AG04449 (cell line): Measurements from ENCODE around the gene LPCAT2.

Experiments
- CTCF ChIA-PET: fragments of 350-600 bp; formaldehyde crosslinking; extraction: SDS; loops from one replicate; lab custom pipeline; 2021; ENCODE audit warnings: antibody characterized with exemption; lab: Yijun Ruan, JAX
- POLR2A ChIA-PET: fragments of 400-600, 350-600 bp; formaldehyde crosslinking; extraction: SDS; loops from one replicate; lab custom pipeline; 2020; ENCODE audit warnings: antibody characterized with exemption, inconsistent platforms; lab: Yijun Ruan, JAX
- DNase-seq: peaks from one replicate; pipeline ENCODE4 v3.0.0-alpha.2; 2010; ENCODE audit warnings: low read depth, low spot score
- H3K4me3 ChIP-seq: 2 replicates; pipeline ENCODE4 v1.5.1; 2011; ENCODE audit warnings: low read depth, mild to moderate bottlenecking, control low read depth, low read length
- TF ChIP-seq, protein P1 (sequence below): IDR thresholded peaks from one replicate; pipeline ENCODE4 v1.5.1; 2011; ENCODE audit warnings: mild to moderate bottlenecking, moderate library complexity, low read length, control low read depth, inconsistent platforms; ENCODE audit not compliant: insufficient read depth; ENCODE audit errors: missing control alignments

Gene LPCAT2

DNA sequence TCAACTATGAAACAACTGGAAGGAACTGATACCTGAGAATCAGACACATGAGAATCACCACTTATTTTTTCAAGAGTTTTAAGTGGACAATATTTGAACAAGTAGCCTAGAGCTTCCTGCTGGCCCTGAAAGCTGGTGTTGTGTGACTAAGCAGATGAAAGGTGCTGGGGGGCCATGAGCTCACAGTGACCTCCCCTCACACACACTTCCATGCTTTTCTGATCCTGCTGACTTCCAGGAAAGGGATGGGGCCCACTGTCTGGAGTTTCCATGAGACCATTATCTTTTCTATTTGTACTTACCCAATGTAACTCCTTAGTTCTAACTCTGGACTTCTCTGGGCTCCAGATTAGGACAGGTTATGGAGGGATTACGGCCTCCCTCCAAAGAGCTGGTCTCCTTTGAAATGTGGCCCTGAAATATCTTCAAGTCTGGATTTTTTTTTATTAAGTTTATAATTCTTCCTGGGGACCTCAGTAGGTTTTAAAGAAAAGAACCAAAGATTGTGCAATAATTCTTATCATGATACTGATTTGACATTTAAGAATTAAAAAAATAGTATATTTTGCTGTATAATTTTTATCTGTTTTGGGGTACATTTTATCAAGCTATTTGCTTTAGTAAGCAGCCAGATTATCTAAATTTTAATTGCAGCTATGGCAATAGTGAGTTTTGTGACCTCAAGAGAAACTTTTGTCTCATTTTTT, 62.5 kb downstream of the LPCAT2 start:
- no peak for DNase-seq
- TF ChIP-seq, protein P1, sequence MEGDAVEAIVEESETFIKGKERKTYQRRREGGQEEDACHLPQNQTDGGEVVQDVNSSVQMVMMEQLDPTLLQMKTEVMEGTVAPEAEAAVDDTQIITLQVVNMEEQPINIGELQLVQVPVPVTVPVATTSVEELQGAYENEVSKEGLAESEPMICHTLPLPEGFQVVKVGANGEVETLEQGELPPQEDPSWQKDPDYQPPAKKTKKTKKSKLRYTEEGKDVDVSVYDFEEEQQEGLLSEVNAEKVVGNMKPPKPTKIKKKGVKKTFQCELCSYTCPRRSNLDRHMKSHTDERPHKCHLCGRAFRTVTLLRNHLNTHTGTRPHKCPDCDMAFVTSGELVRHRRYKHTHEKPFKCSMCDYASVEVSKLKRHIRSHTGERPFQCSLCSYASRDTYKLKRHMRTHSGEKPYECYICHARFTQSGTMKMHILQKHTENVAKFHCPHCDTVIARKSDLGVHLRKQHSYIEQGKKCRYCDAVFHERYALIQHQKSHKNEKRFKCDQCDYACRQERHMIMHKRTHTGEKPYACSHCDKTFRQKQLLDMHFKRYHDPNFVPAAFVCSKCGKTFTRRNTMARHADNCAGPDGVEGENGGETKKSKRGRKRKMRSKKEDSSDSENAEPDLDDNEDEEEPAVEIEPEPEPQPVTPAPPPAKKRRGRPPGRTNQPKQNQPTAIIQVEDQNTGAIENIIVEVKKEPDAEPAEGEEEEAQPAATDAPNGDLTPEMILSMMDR = no peak
- ChIA-PET CTCF (no interaction called here), POLR2A (no interaction called here)
- no peak overlapping the region for H3K4me3 ChIP-seq

DNA sequence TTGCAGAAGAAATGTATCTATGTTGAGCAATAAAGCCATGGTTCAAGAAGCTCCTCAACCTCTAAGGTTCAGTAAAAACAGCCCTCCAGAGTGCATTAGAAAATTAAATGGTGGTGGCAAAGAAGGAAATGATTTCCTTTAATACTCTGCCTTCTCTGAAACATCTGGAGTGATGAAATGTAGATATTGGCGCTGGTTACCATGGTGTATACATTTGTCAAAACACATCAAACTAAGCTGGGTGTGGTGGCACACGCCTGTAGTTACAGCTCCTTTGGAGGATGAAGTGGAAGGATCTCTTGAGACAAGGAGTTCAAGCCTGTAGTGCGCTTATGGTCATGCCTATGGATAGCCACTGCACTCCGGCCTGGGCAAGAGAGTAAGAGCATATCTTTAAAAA, 63.6 kb downstream of the LPCAT2 start:
- CTCF ChIA-PET = interaction anchor here (0.9 to 1.4 kb wide), 2 partner anchors 107 to 130 kb away, joined by 3 to 9 read pairs; no protein-coding TSS in a partner anchor
- no peak overlapping the region for H3K4me3 ChIP-seq
- no peak for DNase-seq
- TF ChIP-seq, protein P1 = no peak
- POLR2A ChIA-PET = no interaction called here

DNA sequence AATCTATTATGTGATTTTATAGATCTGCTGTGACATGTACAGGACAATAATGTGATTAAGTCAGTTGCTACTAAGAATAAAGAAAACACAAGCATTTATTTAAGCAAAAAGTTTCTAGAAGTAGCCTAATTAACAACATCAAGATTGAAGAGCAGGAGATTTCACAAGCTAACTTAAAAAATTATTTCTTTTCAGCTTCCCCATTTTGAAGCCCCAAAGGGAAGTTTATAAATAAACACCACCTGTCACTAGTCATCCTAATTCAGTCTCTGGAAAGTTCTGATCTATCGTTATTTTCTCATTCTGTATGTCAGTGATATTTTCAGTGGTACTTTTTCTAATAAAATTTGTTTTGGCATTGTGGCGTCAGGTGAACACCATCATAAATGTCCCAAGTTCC, 65.9 kb downstream of the LPCAT2 start:
- CTCF ChIA-PET = interaction anchor here (1.0 kb wide), 1 partner anchor 128 kb away, joined by 3 read pairs; no protein-coding TSS in a partner anchor
- no peak for DNase-seq

DNA sequence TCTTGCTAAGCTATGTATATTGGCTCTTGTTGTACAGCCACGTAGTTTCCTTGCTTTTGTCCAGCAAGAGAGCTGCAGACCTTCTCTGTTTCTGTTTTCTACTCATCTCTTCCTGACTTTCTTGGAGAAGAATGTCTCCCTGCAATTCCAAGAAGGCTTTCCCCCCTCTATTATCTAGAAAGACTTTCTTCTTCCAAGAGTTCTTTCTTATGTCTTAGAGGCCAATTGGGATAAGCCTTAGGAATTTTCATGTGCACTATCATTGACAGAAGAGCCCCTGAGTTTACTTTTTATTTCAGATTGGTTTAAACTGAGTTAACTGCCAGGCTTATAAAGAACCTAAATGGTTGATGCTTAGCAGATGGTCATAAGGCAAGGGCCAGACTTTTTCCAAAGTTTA, 66.6 kb downstream of the LPCAT2 start:
- POLR2A ChIA-PET = no interaction called here
- TF ChIP-seq, protein P1 = no peak
- DNase-seq = no peak
- CTCF ChIA-PET = interaction anchor here (1.0 to 1.2 kb wide), 2 partner anchors 8 to 127 kb away, joined by 3 read pairs; no protein-coding TSS in a partner anchor
- H3K4me3 ChIP-seq = no peak overlapping the region

More for the DNA sequence above, 65.9 kb downstream of the LPCAT2 start:
- POLR2A ChIA-PET = no interaction called here
- no peak overlapping the region for H3K4me3 ChIP-seq
- TF ChIP-seq, protein P1 = no peak

DNA sequence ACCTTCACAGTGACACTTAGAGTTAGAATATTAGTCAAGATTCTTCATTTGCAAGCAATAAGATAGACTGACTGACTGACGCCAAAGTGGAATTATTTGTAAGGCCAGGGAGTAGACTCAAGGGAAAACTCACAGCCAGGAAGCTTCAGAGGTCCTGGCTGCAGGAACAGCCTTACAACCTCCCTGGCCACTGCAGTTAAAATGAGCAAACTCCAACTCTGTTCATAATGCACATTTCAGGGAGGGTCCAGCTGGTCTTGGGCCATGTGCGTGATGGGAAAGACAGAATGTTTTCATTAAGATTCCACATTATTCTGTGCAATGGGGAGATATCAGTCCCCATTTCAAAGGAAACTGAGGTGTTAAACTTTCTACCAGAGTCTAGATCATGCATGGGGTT, 67.5 kb downstream of the LPCAT2 start:
- no peak overlapping the region for H3K4me3 ChIP-seq
- ChIA-PET POLR2A (no interaction called here), CTCF (interaction anchor here (0.9 to 1.2 kb wide), 2 partner anchors 9 to 11 kb away, joined by 3 read pairs; no protein-coding TSS in a partner anchor)
- TF ChIP-seq, protein P1 = no peak
- no peak for DNase-seq

DNA sequence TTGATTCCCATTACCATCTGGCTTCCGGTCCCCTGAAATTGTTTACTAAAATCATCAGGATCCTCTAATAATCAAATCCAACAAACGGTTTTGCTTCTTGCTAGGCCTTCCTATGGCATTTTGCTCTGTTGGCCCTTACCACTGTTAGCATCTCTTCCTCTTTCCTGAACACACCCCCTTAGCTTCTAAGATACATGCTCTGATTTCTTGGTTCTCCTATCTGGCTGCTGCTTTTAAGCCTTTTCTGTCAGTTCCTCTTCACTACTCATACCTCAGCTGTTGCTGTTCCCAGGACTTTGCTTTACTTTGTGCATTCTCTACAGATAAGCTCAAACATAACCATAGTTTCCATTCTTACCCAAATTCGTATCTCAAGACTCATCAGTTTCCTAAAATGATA, 69.0 kb downstream of the LPCAT2 start:
- TF ChIP-seq, protein P1 = no peak
- ChIA-PET POLR2A (no interaction called here), CTCF (interaction anchor here (2.0 kb wide), 1 partner anchor 113 kb away, joined by 8 read pairs; no protein-coding TSS in a partner anchor)
- DNase-seq = no peak
- no peak overlapping the region for H3K4me3 ChIP-seq
